ENCODE results near the gene KIF21A.
A peak's percentile ranks its signal among the peaks of the same experiment; 100 is the strongest.

The KIF21A gene

GRCh38 chr12:39383114-39383513 lies 59.8 kb downstream of the KIF21A start:
- no peak for DNase-seq

GRCh38 chr12:39380090-39380489 lies 62.8 kb downstream of the KIF21A start:
- DNase-seq = no peak

DNA sequence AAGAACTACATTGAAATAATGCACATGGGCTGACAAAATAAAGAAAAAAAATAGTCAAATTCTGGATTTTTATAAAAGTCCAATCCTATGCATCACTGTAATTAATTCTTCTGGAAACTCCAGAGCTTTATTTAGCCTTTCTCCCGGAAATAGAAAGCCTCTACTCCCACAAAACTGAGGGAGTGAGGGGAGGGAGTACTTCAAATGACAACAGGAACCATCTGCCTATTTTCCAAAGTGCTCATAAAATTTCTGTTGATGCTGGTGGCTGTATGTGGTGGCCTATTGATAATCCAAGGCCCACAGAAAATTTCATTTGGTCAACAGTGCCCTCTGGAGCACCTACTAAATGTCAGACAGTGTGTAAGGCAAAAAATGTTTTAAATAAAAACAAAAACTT lies 64.6 kb downstream of the KIF21A start:
- DNase-seq = no peak

- DNase-seq = peak; percentile 5
These were observed 67.6 kb downstream of the KIF21A start for GRCh38 chr12:39375206-39375808.

GRCh38 chr12:39372929-39373328 lies 70.0 kb downstream of the KIF21A start:
- peak; percentile 2 for DNase-seq

DNA sequence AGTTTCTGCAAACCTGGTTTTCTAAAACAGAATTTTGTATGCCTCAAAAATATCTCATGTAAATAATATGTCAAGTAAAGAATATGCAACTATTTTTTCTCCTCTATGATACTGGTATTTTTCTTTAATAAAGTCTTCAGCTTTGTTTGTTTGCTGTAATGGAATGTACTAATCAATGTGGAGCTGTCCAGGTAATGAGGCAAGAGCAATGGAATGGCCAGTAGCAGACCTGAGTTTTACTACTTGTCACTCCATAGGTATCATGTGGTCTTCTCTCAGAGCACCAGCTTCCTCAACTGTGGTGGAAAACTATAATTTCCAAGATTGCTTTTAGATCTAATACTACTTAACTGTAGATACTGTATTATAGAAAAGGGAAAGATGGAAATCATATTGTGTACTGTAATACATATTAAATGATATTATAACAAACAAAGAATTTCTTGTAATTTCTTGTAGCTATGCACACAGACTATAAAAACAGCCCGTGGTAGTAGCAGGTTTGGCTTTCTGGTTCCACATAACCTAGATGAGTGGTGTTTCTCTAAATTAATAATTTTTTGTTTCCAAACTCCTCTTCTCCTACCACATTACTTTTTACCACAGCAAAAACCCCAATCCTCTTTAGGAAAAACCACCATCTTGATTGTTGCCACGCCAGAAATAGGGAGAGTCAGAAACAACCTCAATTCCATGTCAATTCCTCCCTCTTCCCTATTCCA lies 70.6 kb downstream of the KIF21A start:
- DNase-seq = no peak

GRCh38 chr12:39369756-39370155 lies 73.2 kb downstream of the KIF21A start:
- no peak for DNase-seq

DNA sequence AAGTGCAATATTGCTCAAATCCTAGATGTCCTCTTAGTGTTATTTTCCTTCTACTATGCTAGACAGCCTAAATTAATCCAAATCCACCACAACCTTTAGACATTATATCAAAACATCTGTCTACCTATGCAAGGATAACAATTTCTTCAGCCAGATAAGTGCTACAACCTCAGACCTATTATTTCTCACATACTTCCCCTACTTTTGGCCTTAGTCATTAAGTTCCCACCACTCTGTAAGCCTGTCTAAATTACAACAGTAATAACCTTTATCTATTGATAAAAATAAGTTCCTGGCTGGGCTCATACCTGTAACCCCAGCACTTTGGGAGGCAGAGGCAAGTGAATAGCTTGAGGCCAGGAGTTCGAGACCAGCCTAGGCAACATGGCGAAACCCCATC lies 74.0 kb downstream of the KIF21A start:
- DNase-seq = no peak

DNA sequence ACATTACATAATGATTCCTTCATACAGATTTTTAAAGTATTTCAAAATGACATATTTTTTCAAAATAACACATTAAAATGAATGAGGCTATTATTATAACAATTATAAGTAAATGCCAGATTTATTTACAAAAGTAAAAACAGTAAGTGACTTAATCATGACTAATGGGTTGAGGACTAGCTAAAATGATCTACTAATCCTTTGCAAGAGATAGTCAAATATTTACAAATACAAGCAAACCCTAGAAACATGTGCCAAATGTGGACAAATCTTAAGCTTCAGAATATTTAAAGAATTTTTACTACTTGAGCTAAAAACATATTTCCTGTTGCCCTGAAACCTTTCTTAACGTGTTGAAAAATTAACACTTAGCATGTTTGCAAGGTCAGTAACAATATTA lies 74.8 kb downstream of the KIF21A start:
- no peak for DNase-seq

GRCh38 chr12:39367494-39367893 lies 75.4 kb downstream of the KIF21A start:
- no peak for DNase-seq

- no peak for DNase-seq
These were observed 77.4 kb downstream of the KIF21A start for GRCh38 chr12:39365364-39366001.

- no peak for DNase-seq
These were observed 78.7 kb downstream of the KIF21A start for GRCh38 chr12:39364196-39364595.

- DNase-seq = no peak
These were observed 83.3 kb downstream of the KIF21A start for GRCh38 chr12:39359645-39360044.

- DNase-seq = no peak
These were observed 85.9 kb downstream of the KIF21A start for GRCh38 chr12:39357041-39357440.

GRCh38 chr12:39355841-39356240 lies 87.1 kb downstream of the KIF21A start:
- DNase-seq = no peak

DNA sequence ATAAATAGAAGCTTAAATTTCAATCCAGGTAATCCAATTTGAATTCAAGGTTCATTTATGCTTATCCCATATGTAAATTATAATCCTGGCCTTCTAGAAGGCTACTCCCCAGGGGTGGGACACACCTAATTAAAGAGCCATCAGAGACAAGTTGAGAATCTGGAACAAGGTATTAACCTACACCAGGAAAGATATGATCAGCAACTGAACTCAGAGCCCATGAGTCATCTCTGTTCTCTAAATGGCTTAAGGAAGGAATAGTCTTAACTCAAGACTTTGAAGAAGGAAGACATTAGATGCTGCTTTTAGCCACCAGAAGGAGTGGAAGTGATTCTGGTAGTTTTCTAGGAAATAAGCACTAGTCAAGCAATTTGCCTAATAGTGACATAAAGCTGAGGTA lies 88.0 kb downstream of the KIF21A start:
- no peak for DNase-seq

GRCh38 chr12:39352471-39353017 lies 90.4 kb downstream of the KIF21A start:
- no peak for DNase-seq

GRCh38 chr12:39351153-39351552 lies 91.8 kb downstream of the KIF21A start:
- no peak for DNase-seq

GRCh38 chr12:39348941-39349626 lies 93.8 kb downstream of the KIF21A start:
- DNase-seq = no peak

GRCh38 chr12:39348523-39348922 lies 94.4 kb downstream of the KIF21A start:
- no peak for DNase-seq

DNA sequence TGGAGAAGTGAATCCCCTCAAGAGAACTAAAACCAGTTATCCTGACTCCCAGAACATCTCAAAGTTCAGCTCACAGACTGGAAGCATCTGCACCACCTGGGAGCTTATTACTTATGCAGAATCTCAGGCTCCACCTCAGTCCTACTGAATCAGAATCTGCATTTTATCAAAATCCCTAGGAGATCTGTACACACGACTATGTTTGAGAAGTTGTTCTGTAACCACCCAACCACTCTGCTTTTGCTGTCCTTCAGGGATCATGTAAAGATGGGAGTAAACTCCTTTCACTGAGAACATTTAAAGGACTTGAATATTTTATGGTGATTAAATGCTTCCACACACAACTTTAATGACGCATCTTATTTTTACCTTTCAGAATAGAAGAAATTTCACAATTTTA lies 98.0 kb downstream of the KIF21A start:
- no peak for DNase-seq

GRCh38 chr12:39343665-39344064 lies 99.3 kb downstream of the KIF21A start:
- DNase-seq = no peak

DNA sequence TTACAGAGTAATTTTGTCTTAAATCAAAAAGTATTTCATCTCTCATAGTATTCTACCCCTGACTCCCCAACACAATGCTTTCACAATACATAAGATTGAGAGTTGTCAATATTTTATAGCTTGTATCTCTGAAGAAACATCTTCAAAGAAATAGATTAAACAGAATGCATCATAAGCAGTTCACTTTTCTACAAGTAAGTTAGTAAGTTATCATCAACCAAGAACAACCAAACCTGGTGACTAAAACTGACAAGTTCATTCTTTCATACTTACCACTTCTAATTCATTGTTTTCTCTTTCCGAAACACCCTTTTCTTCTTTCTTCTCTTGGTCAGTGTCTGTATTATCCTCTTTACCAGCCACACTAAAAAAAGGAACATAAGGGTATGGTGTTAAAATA lies 101.2 kb downstream of the KIF21A start:
- DNase-seq = no peak

- no peak for DNase-seq
These were observed 101.7 kb downstream of the KIF21A start for GRCh38 chr12:39341179-39341578.

Data from activated CD4-positive, alpha-beta T cell treated with anti-CD3 and anti-CD28 coated beads for 48 hours (primary cell).